SJSA1 (cell line): ENCODE data around the gene IYD. TPM values are rescaled to one million over a fixed set of nuclear protein-coding genes. Genes with fewer than 3 reads are reported as not detected.

Experiments used
- DNase-seq, 2 experiments: peaks; one replicate each; pipeline ENCODE4 v3.0.0-alpha.2; 2015 to 2020; ENCODE audit warnings: low spot score in 2 of 2, low read depth in 1 of 2
- H3K27ac ChIP-seq: fragments of 250-450 bp; sonication (Bioruptor Pico); 2 replicates; pipeline ENCODE4 v1.5.1; 2020; ENCODE audit warnings: mild to moderate bottlenecking, moderate library complexity
- H3K27me3 ChIP-seq: fragments of 250-450 bp; sonication (Bioruptor Pico); replicated peaks from 2 replicates; pipeline ENCODE4 v1.5.1; 2020; ENCODE audit warnings: mild to moderate bottlenecking, moderate library complexity
- H3K36me3 ChIP-seq: fragments of 250-450 bp; sonication (Bioruptor Pico); 2 replicates; pipeline ENCODE4 v1.5.1; 2020; ENCODE audit warnings: mild to moderate bottlenecking
- H3K4me1 ChIP-seq: fragments of 250-450 bp; sonication (Bioruptor Pico); replicated peaks from 2 replicates; pipeline ENCODE4 v1.6.1; 2021; ENCODE audit warnings: mild to moderate bottlenecking
- H3K4me3 ChIP-seq: fragments of 250-450 bp; sonication (Bioruptor Pico); 2 replicates; pipeline ENCODE4 v1.5.1; 2020; ENCODE audit warnings: mild to moderate bottlenecking
- H3K9me3 ChIP-seq: fragments of 250-450 bp; sonication (Bioruptor Pico); replicated peaks from 2 replicates; pipeline ENCODE4 v1.5.1; 2020; ENCODE audit warnings: mild to moderate bottlenecking
- total RNA-seq: library from RNA; depleted of rRNA; stranded (reverse); fragments of >200 nt; shearing (Covaris generic); gene quantifications from 2 replicates; pipeline ENCODE4 v1.2.3, GENCODE V29; 2014; rRNA removed

Gene IYD
- total RNA-seq, result not detected in 2 replicates

DNA sequence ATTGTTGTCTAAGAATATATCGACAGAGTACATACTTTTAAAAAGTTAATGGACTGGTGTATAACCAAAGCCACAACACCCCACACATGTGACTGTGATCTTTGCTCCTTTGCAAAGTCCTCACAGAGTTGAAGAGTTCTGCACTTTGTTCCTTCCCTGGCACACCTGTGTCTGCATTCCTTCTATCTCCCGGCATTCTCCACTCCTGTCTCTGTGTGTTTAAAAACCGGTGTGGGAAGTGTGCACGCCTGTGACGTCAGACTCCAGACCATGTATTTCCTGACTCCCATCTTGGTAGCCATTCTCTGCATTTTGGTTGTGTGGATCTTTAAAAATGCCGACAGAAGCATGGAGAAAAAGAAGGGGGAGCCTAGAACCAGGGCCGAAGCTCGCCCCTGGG is at the start of gene IYD:
TSS of gene IYD (plus strand) at position 251 of the 400 bp plus-strand sequence. CDS start at position 271, 20 bp downstream.
- Histone ChIP-seq H3K4me1 (no peaks in the 10 kb centered on the region), H3K27me3 (no peaks in the 10 kb centered on the region), H3K4me3 (no peak within 1 kb of the TSS), H3K9me3 (no peaks in the 10 kb centered on the region), H3K36me3 (no peaks in the 10 kb centered on the region), H3K27ac (no peak within 1 kb of the TSS)
- no peak for DNase-seq

- DNase-seq, result no peak
- Histone ChIP-seq H3K9me3 (no peaks in the 10 kb centered on the region), H3K4me1 (no peaks in the 10 kb centered on the region), H3K4me3 (no peak overlapping the region), H3K36me3 (no peaks in the 10 kb centered on the region), H3K27me3 (no peaks in the 10 kb centered on the region), H3K27ac (no peak overlapping the region)
Measured at GRCh38 chr6:150319924-150320323, 48.9 kb upstream of the IYD start.

DNA sequence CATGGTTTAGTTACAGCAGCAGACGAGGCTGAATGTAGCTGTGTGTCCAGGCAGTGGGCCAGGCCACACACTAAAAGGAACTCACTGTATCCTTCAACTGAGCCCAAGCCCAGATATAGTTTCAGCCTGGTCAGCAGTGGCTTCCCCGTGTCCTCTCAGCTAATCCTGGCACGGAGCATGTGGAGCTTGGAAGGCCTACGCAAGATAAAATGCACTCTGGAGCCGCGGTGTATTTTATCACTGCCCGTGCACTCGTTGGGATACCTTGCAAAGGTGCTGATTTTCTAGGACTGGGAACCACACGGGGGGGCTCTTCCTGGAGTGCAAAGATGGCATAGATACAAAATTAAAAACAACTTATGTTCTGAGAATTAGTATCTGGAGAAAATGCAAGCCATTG is 48.4 kb upstream of the IYD start:
- no peak for DNase-seq
- Histone ChIP-seq H3K27me3 (no peaks in the 10 kb centered on the region), H3K4me3 (no peak overlapping the region)

GRCh38 chr6:150322466-150322871 is 46.3 kb upstream of the IYD start:
- H3K4me3 ChIP-seq, result no peak overlapping the region
- no peaks in the 10 kb centered on the region for H3K4me1 ChIP-seq
- no peaks in the 10 kb centered on the region for H3K36me3 ChIP-seq
- H3K27me3 ChIP-seq, result no peaks in the 10 kb centered on the region
- no peaks in the 10 kb centered on the region for H3K9me3 ChIP-seq
- H3K27ac ChIP-seq, result no peak overlapping the region
- no peak for DNase-seq

More for the DNA sequence above, 48.4 kb upstream of the IYD start:
- H3K4me1 ChIP-seq, result no peaks in the 10 kb centered on the region
- no peaks in the 10 kb centered on the region for H3K9me3 ChIP-seq
- no peak overlapping the region for H3K27ac ChIP-seq
- H3K36me3 ChIP-seq, result no peaks in the 10 kb centered on the region

DNA sequence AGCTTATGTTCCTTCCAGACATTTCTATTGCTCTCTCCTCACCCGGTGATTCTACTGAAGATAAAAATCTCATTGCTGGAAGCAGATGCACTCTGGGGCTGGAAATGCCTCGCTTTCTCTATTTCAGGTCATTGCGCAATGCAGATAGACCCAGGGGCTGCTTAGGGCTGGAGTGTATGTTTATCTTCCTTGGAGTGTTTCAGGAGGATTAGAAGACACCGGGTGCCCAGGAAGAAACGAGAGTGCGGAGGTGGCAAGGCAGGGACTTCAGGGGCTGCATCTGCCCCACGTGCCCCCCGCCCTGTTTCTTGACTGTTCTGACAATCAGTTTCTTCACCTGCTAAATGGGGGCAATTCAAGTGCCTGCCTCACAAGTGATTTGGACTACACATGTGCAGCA is 45.6 kb upstream of the IYD start:
- H3K4me1 ChIP-seq, result no peaks in the 10 kb centered on the region
- H3K4me3 ChIP-seq, result no peak overlapping the region
- no peaks in the 10 kb centered on the region for H3K9me3 ChIP-seq
- H3K27me3 ChIP-seq, result no peaks in the 10 kb centered on the region
- no peak for DNase-seq
- H3K36me3 ChIP-seq, result no peaks in the 10 kb centered on the region
- H3K27ac ChIP-seq, result no peak overlapping the region

DNA sequence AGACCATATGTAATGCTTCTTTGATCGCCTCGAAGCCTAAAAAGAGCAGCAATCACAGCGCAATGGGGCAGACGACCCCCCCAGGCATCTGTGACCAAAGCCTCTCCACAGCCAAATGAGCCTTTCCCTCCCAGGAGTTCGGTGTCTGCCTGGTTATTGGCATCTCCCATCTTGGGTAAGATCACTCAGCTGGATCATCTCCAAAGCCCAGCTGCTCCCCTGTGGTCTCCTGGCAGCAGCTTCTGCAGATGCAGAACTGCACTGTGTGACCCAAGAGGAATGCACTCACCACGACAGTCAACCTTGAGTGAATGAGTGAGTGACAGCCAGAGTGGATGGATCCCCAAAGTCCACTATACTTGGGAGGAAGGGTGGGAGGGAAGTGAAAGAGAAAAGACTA is 44.8 kb upstream of the IYD start:
- Histone ChIP-seq H3K27ac (no peak overlapping the region), H3K9me3 (no peaks in the 10 kb centered on the region), H3K4me1 (no peaks in the 10 kb centered on the region), H3K27me3 (no peaks in the 10 kb centered on the region), H3K4me3 (no peak overlapping the region), H3K36me3 (no peaks in the 10 kb centered on the region)
- no peak for DNase-seq

- Histone ChIP-seq H3K27me3 (no peaks in the 10 kb centered on the region), H3K4me3 (no peak overlapping the region), H3K36me3 (no peaks in the 10 kb centered on the region), H3K27ac (no peak overlapping the region), H3K4me1 (no peaks in the 10 kb centered on the region), H3K9me3 (no peaks in the 10 kb centered on the region)
- no peak for DNase-seq
Measured at GRCh38 chr6:150325066-150325772, 43.6 kb upstream of the IYD start.

GRCh38 chr6:150327117-150327774 is 41.6 kb upstream of the IYD start:
- no peaks in the 10 kb centered on the region for H3K27me3 ChIP-seq
- no peak overlapping the region for H3K4me3 ChIP-seq
- no peak for DNase-seq
- H3K4me1 ChIP-seq, result no peaks in the 10 kb centered on the region
- H3K36me3 ChIP-seq, result no peaks in the 10 kb centered on the region
- no peak overlapping the region for H3K27ac ChIP-seq
- H3K9me3 ChIP-seq, result no peaks in the 10 kb centered on the region

DNA sequence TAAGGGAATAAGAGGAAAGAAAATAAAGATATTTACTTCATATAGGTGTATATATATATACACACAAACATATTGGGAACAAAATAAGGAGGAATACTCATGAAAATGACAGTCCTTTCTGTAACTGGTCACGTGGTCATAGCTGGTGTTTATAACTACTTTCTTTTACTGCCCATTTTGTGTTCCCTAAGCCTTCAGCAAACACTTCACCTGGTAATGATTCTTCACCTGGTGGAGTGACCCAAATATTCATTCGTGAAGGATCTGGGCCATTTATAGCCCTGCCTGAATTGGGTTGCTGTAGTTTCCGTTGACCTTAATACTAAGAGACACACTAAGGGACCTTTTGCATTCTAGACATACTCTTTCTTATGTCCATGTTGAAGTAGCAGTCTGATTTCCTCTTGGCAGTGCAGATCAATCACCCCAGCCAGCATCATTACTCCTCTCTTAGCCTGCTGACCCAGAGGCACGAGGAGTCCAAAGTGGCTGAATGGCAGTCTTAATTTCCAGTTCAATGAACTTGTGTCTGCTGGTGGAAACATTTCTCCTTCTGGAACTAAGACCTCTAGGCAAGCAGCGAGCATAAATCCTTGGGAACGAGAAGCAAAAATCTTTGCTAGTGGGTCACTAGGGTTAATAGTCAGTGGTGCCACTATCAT is 39.9 kb upstream of the IYD start:
- H3K27me3 ChIP-seq, result no peaks in the 10 kb centered on the region
- no peak overlapping the region for H3K27ac ChIP-seq
- H3K4me1 ChIP-seq, result no peaks in the 10 kb centered on the region
- no peaks in the 10 kb centered on the region for H3K9me3 ChIP-seq
- no peaks in the 10 kb centered on the region for H3K36me3 ChIP-seq
- H3K4me3 ChIP-seq, result no peak overlapping the region
- no peak for DNase-seq

GRCh38 chr6:150331344-150331743 is 37.5 kb upstream of the IYD start:
- DNase-seq, result no peak
- H3K27me3 ChIP-seq, result no peaks in the 10 kb centered on the region
- no peak overlapping the region for H3K4me3 ChIP-seq
- no peak overlapping the region for H3K27ac ChIP-seq
- peaks cover 3% of the 10 kb centered on the region; the same call in 1 of the 2 replicates for H3K4me1 ChIP-seq
- no peaks in the 10 kb centered on the region for H3K9me3 ChIP-seq
- H3K36me3 ChIP-seq, result no peaks in the 10 kb centered on the region

GRCh38 chr6:150332939-150333584 is 35.8 kb upstream of the IYD start:
- Histone ChIP-seq H3K36me3 (no peaks in the 10 kb centered on the region), H3K9me3 (no peaks in the 10 kb centered on the region), H3K4me1 (peaks cover 6% of the 10 kb centered on the region; the same call in 1 of the 2 replicates), H3K4me3 (no peak overlapping the region), H3K27ac (no peak overlapping the region), H3K27me3 (no peaks in the 10 kb centered on the region)
- no peak for DNase-seq

DNA sequence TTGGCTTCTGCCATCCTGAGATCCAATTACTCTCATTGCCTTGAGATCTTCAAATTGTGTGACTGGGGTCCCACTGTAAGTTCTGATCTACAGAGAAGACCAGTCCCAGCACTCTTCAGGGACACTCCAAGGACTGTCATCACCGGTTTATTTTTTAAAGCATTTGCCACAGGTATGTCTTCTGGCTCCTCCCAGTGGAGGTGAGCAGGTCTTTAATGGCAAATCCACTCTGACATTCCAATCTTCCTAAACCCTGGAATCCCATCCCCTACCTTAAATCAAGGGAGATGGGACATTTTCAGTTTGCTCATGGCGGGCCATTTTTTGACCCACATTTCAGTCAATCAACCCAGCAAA is 35.2 kb upstream of the IYD start:
- H3K4me1 ChIP-seq, result peaks cover 6% of the 10 kb centered on the region; the same call in 1 of the 2 replicates
- no peaks in the 10 kb centered on the region for H3K9me3 ChIP-seq
- H3K4me3 ChIP-seq, result no peak overlapping the region
- H3K27me3 ChIP-seq, result no peaks in the 10 kb centered on the region
- no peak for DNase-seq
- H3K36me3 ChIP-seq, result no peaks in the 10 kb centered on the region
- no peak overlapping the region for H3K27ac ChIP-seq

DNA sequence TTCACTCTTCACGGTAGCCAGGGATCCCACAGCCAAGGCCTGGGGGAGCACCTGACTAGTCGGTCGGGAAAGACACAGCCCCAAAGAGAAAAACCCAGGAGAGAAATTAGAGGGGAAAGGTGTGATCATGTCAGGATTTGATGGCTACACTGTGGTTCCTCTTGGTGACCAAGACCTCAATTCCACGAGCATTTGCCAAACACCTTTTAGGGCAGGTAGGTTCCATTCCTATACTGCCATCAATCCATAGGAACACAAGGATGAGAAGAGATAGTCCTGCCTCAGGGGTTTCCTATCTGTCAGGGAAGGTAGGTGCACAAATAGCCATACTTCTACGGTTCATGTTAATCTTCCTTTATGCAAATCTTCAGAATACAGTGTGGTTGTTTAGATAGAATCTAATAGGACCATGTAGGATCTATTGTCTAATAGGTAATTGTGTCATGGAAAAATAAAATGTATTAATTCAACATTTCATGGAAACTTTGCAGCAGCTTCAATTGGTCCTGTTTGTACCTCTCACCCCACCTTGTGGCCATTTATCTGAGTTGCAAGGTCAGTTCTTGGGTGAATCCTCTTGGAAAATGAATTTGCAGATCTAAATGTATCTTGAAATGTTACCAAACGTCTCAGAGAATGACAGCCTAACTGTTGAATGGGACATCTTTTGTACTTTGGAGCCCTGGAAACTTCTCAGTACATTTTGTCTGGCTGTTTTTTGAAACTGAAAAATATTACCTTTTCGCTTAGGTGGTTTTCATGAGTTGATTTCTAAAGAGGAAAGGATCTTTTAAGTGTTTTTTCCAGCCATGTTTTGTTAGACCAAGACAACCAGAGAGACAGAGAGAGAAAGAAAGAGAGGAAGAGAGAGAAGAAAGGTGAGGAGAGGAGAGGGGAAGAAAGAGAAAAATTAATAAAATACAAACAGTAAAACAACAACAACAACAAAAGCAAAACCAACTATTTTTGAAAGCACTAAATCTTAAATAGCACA is 33.7 kb upstream of the IYD start:
- H3K4me3 ChIP-seq, result no peak overlapping the region
- H3K27ac ChIP-seq, result no peak overlapping the region
- no peaks in the 10 kb centered on the region for H3K27me3 ChIP-seq
- DNase-seq, result peak; percentile 47 to 51
- H3K9me3 ChIP-seq, result no peaks in the 10 kb centered on the region
- H3K4me1 ChIP-seq, result peaks cover 6% of the 10 kb centered on the region; the same call in 1 of the 2 replicates
- H3K36me3 ChIP-seq, result no peaks in the 10 kb centered on the region
